Measurements from ENCODE around the gene TMEM86A. TPM values are rescaled to one million over a fixed set of nuclear protein-coding genes. Genes with fewer than 3 reads are reported as not detected.

Gene TMEM86A
- total and polyA plus RNA-seq, 4 donors = 1.1 to 8.4 (median 3.2) TPM

GRCh38 chr11:18752502-18752901 lies 53.9 kb downstream of the TMEM86A start:
- no peaks in the 10 kb centered on the region for H3K36me3 ChIP-seq (ENCODE audit: control insufficient read depth in 1 of 2, insufficient read depth in 2 of 2, low read length in 1 of 2)
- DNase-seq = no peak
- no peaks in the 10 kb centered on the region for H3K9me3 ChIP-seq (ENCODE audit: control insufficient read depth, low read length)
- no peak overlapping the region for H3K27ac ChIP-seq (ENCODE audit: low read depth in 1 of 2, low read length in 2 of 2)
- no peak for ATAC-seq (ENCODE audit: low FRiP score)
- H3K27me3 ChIP-seq (ENCODE audit: control insufficient read depth in 1 of 2, insufficient read depth in 2 of 2, low read length in 1 of 2) = no peaks in the 10 kb centered on the region
- H3K4me1 ChIP-seq (ENCODE audit: control insufficient read depth in 1 of 2, insufficient read depth in 2 of 2, low read length in 2 of 2) = no peaks in the 10 kb centered on the region
- 29 to 32% methylated on average over 3 of the region's 3 CpGs for WGBS, 2 donors
- H3K4me3 ChIP-seq (ENCODE audit: low read length in 2 of 2) = no peak overlapping the region
- intact Hi-C loops (cut with DNase I) = no loop called here

GRCh38 chr11:18754308-18754707 lies 55.7 kb downstream of the TMEM86A start:
- H3K36me3 ChIP-seq (ENCODE audit: control insufficient read depth in 1 of 2, insufficient read depth in 2 of 2, low read length in 1 of 2) = no peaks in the 10 kb centered on the region
- no peaks in the 10 kb centered on the region for H3K9me3 ChIP-seq (ENCODE audit: control insufficient read depth, low read length)
- H3K4me3 ChIP-seq (ENCODE audit: low read length in 2 of 2) = no peak overlapping the region
- no peaks in the 10 kb centered on the region for H3K4me1 ChIP-seq (ENCODE audit: control insufficient read depth in 1 of 2, insufficient read depth in 2 of 2, low read length in 2 of 2)
- intact Hi-C loops (cut with DNase I) = no loop called here
- H3K27me3 ChIP-seq (ENCODE audit: control insufficient read depth in 1 of 2, insufficient read depth in 2 of 2, low read length in 1 of 2) = no peaks in the 10 kb centered on the region
- no peak overlapping the region for H3K27ac ChIP-seq (ENCODE audit: low read depth in 1 of 2, low read length in 2 of 2)
- ATAC-seq (ENCODE audit: low FRiP score) (no peak), DNase-seq (no peak)
- 43 to 46% methylated on average over 5 of the region's 5 CpGs for WGBS, 2 donors

Other genes starting within 250 kb of the TMEM86A start
- gene LDHAL6A, start 242.9 kb upstream of the TMEM86A start, total RNA-seq = not detected
- gene LDHAL6A, start 242.9 kb upstream of the TMEM86A start, polyA plus RNA-seq = not detected
- 10 to 100 TPM; 37.2 to 40.3 TPM for gene TSG101, start 171.8 kb upstream of the TMEM86A start, total RNA-seq
- 10 to 100 TPM; 46.0 to 53.2 TPM for gene TSG101, start 171.8 kb upstream of the TMEM86A start, polyA plus RNA-seq
- gene UEVLD, start 110.0 kb upstream of the TMEM86A start, total RNA-seq = 10 to 100 TPM; 22.4 to 25.2 TPM
- gene UEVLD, start 110.0 kb upstream of the TMEM86A start, polyA plus RNA-seq = 10 to 100 TPM; 11.4 to 18.7 TPM
- gene MISFA, start 99.0 kb upstream of the TMEM86A start, total RNA-seq = 1 to 10 TPM; 1.8 to 6.6 TPM
- under 1 TPM in 1 of 2 donors, not detected in 1; 0.95 TPM for gene MISFA, start 99.0 kb upstream of the TMEM86A start, polyA plus RNA-seq
- gene SPTY2D1, start 64.4 kb upstream of the TMEM86A start, total RNA-seq = 10 to 100 TPM; 16.9 to 19.9 TPM
- 1 to 10 TPM; 3.9 to 6.1 TPM for gene SPTY2D1, start 64.4 kb upstream of the TMEM86A start, polyA plus RNA-seq
- gene IGSF22, start 27.4 kb downstream of the TMEM86A start, total RNA-seq = under 1 TPM; 0.30 to 0.58 TPM
- not detected for gene IGSF22, start 27.4 kb downstream of the TMEM86A start, polyA plus RNA-seq
- 1 to 10 TPM; 1.5 to 2.1 TPM for gene PTPN5, start 93.0 kb downstream of the TMEM86A start, total RNA-seq
- not detected for gene PTPN5, start 93.0 kb downstream of the TMEM86A start, polyA plus RNA-seq
- gene MRGPRX1, start 240.6 kb downstream of the TMEM86A start, total RNA-seq = not detected
- not detected for gene MRGPRX1, start 240.6 kb downstream of the TMEM86A start, polyA plus RNA-seq

All from aorta (tissue), 5 donors.